GM12878 (cell line): ENCODE results near the gene LTB4R2. TPM values are rescaled to one million over a fixed set of nuclear protein-coding genes. Genes with fewer than 3 reads are reported as not detected.

ENCODE experiments used
- ATAC-seq: fragments of 200-7000 bp; cut with Tn5 transposase; 3 replicates; pipeline ENCODE4 v1.9.1; 2020; ENCODE audit warnings: mild to moderate bottlenecking, moderate library complexity
- BruUV-seq: library from RNA; stranded (reverse); fragments of 400-500 nt; replicated peaks from 2 replicates; lab custom pipeline; 2021; lab: Mats Ljungman, UMichigan
- CTCF ChIA-PET: fragments of 300-600 bp; sonication (Branson Sonifier 250); formaldehyde crosslinking; extraction: SDS; loops from one replicate; lab custom pipeline; 2021; ENCODE audit warnings: inconsistent platforms; lab: Yijun Ruan, JAX
- POLR2A ChIA-PET: fragments of 350-600 bp; formaldehyde crosslinking; extraction: SDS; loops from one replicate; lab custom pipeline; 2021; ENCODE audit warnings: inconsistent platforms; lab: Charles Lee
- RAD21 ChIA-PET: fragments of 300-600 bp; sonication (Branson Sonifier 250); formaldehyde crosslinking; loops from one replicate; lab custom pipeline; 2023; ENCODE audit warnings: antibody characterized with exemption; ENCODE audit not compliant: unreplicated experiment; lab: Charles Lee
- SMC1A ChIA-PET: fragments of 300-600 bp; sonication (Branson Sonifier 250); formaldehyde crosslinking; loops from one replicate; lab custom pipeline; 2023; ENCODE audit not compliant: unreplicated experiment, uncharacterized antibody; lab: Charles Lee
- DNase-seq: peaks from one replicate; pipeline ENCODE4 v3.0.0-alpha.2; 2011; ENCODE audit warnings: low read depth, low spot score
- FAIRE-seq: peaks from 3 replicates; lab custom pipeline; 2011; peaks lifted over from hg19 to GRCh38; lab: Jason Lieb, UNC
- H2AFZ ChIP-seq: 2 replicates; pipeline ENCODE4 v1.6.0; 2011; ENCODE audit warnings: low read depth, low read length, control low read depth; ENCODE audit not compliant: control insufficient read depth
- H3K27ac ChIP-seq: 2 replicates; pipeline ENCODE4 v1.5.1; 2011; ENCODE audit warnings: control low read depth; ENCODE audit not compliant: control insufficient read depth, insufficient read depth
- H3K27me3 ChIP-seq, 2 experiments: replicated peaks in 1 of 2; 2 replicates each; pipeline versions ENCODE4 v1.6.0 to v1.6.1; 2011; ENCODE audit warnings: low read length in 1 of 2; ENCODE audit not compliant: control insufficient read depth in 2 of 2, insufficient read depth in 2 of 2
- H3K36me3 ChIP-seq, 2 experiments: 2 replicates each; pipeline ENCODE4 v1.5.1; 2011; ENCODE audit warnings: low read length in 1 of 2; ENCODE audit not compliant: control insufficient read depth in 2 of 2, insufficient read depth in 2 of 2
- H3K4me1 ChIP-seq: 2 replicates; pipeline ENCODE4 v1.6.1; 2011; ENCODE audit warnings: mild to moderate bottlenecking, low read length, moderate library complexity, mixed read lengths; ENCODE audit not compliant: control insufficient read depth, insufficient read depth
- H3K4me2 ChIP-seq: 2 replicates; pipeline ENCODE4 v1.6.0; 2011; ENCODE audit warnings: control low read depth; ENCODE audit not compliant: control insufficient read depth, insufficient read depth
- H3K4me3 ChIP-seq: fragments of 200-600 bp; sonication (generic); 2 replicates; pipeline ENCODE4 v1.5.1; 2016
- H3K79me2 ChIP-seq: 2 replicates; pipeline ENCODE4 v1.6.0; 2011; ENCODE audit warnings: low read length; ENCODE audit not compliant: control insufficient read depth, insufficient read depth
- H3K9ac ChIP-seq: 2 replicates; pipeline ENCODE4 v1.8.0; 2011; ENCODE audit warnings: low read length, control low read depth, mixed read lengths; ENCODE audit not compliant: control insufficient read depth, insufficient read depth
- H3K9me3 ChIP-seq: replicated peaks from 3 replicates; pipeline ENCODE4 v1.5.1; 2011; ENCODE audit warnings: mild to moderate bottlenecking, low read length; ENCODE audit not compliant: control insufficient read depth, insufficient read depth
- H4K20me1 ChIP-seq: 2 replicates; pipeline ENCODE4 v1.6.0; 2011; ENCODE audit not compliant: control insufficient read depth, insufficient read depth
- CEBPZ ChIP-seq: fragments of 150-350 bp; IDR thresholded peaks from 2 replicates; pipeline ENCODE4 v1.6.1; 2016; ENCODE audit warnings: low read depth, low read length
- CREB1 ChIP-seq: IDR thresholded peaks from 2 replicates; pipeline ENCODE4 v1.6.1; 2012; ENCODE audit warnings: low read depth, mild to moderate bottlenecking, inconsistent platforms
- CUX1 ChIP-seq: IDR thresholded peaks from 2 replicates; pipeline ENCODE4 v1.6.1; 2012; ENCODE audit warnings: improper control_type of control experiment, low read depth, low read length; ENCODE audit not compliant: insufficient replicate concordance
- E4F1 ChIP-seq: fragments of 450-650 bp; IDR thresholded peaks from 2 replicates; pipeline ENCODE4 v1.6.1; 2018; ENCODE audit warnings: borderline replicate concordance, mild to moderate bottlenecking; ENCODE audit not compliant: partially characterized antibody
- EP300 ChIP-seq, 2 experiments: fragments of 150-350 bp in 1 of 2; IDR thresholded peaks; 2 replicates each; pipeline ENCODE4 v1.6.1; 2011 to 2012; ENCODE audit warnings: low read depth in 2 of 2, low read length in 2 of 2, borderline replicate concordance in 1 of 2, improper control_type of control experiment in 1 of 2, inconsistent platforms in 1 of 2; ENCODE audit not compliant: control insufficient read depth in 1 of 2
- KLF5 ChIP-seq: fragments of 450-650 bp; IDR thresholded peaks from 2 replicates; pipeline ENCODE4 v1.6.1; 2014; ENCODE audit warnings: mild to moderate bottlenecking; ENCODE audit not compliant: partially characterized antibody
- MYC ChIP-seq: IDR thresholded peaks from 2 replicates; pipeline ENCODE4 v1.6.1; 2011; ENCODE audit warnings: mild to moderate bottlenecking, low read length, moderate library complexity, inconsistent platforms; ENCODE audit not compliant: insufficient read depth, insufficient replicate concordance, insufficient read length, severe bottlenecking
- TARDBP ChIP-seq: IDR thresholded peaks from 2 replicates; pipeline ENCODE4 v1.6.1; 2016; ENCODE audit warnings: borderline replicate concordance
- TCF12 ChIP-seq: IDR thresholded peaks from 2 replicates; pipeline ENCODE4 v1.6.1; 2011; ENCODE audit warnings: low read depth, mild to moderate bottlenecking, low read length
- YBX1 ChIP-seq: fragments of 450-650 bp; IDR thresholded peaks from 2 replicates; pipeline ENCODE4 v1.6.1; 2016; ENCODE audit warnings: antibody characterized with exemption
- ZBED1 ChIP-seq: IDR thresholded peaks from 2 replicates; pipeline ENCODE4 v1.6.1; 2016; ENCODE audit warnings: borderline replicate concordance
- WGBS: methylation state at CpG from one replicate; pipeline ENCODE4 v1.1.6; 2016; ENCODE audit warnings: low lambda C conversion rate; ENCODE audit not compliant: insufficient replicate concordance, insufficient coverage; ENCODE audit errors: missing lambda C conversion rate; 5-methylcytosine and 5-hydroxymethylcytosine counted together
- in situ Hi-C: fragments of 300-500 bp; cut with MboI; formaldehyde crosslinking; loops from 9 replicates; pipeline ENCODE4 v1.14.3; 2018; ENCODE audit warnings: mixed read lengths
- intact Hi-C: fragments of 100-400 bp; cut with micrococcal nuclease; formaldehyde crosslinking; loops from one replicate; pipeline ENCODE4 v1.14.2; 2022; ENCODE audit not compliant: unreplicated experiment
- polyA plus RNA-seq, 11 experiments: library from polyadenylated mRNA; depleted of rRNA in 4 of 11; unstranded in 6 of 11; stranded (reverse) in 5 of 11; fragments of >200 nt; fragmentation: Nextera tagmentation in 4 of 11; fragmentation: Illumina TruSeq in 1 of 11; extraction: Ambion mirVana in 4 of 11; extraction: Trizol in 1 of 11; gene quantifications; 1 replicate in 1 of 11; 2 replicates in 10 of 11; pipeline versions ENCODE4 v1.2.1 to v1.2.3, GENCODE V29; 2011 to 2016; ENCODE audit warnings: inconsistent platforms in 2 of 11, missing spikeins in 2 of 11, low read depth in 1 of 11
- total RNA-seq, 4 experiments: library from RNA; depleted of rRNA in 3 of 4; stranded (reverse); fragments of >200 nt in 3 of 4; fragmentation: Illumina TruSeq in 1 of 4; extraction: Trizol in 1 of 4; gene quantifications; 2 replicates each; pipeline versions ENCODE4 v1.2.1 to v1.2.3, GENCODE V29; 2013 to 2021

Gene LTB4R2
- total and polyA plus RNA-seq, 10 of the 15 experiments (the other 5 are each of a cell fraction or from before 2014, with no cell fraction given): 0.06 to 16.0 (median 2.6) TPM

- FAIRE-seq: no peak
- Histone ChIP-seq H3K36me3 (peaks cover 13 to 37% of the 10 kb centered on the region in 2 experiments), H3K4me1 (peaks cover 19% of the 10 kb centered on the region), H2AFZ (no peak overlapping the region), H3K4me3 (no peak overlapping the region), H3K9me3 (no peaks in the 10 kb centered on the region), H3K27ac (no peak overlapping the region), H4K20me1 (no peaks in the 10 kb centered on the region), H3K79me2 (no peaks in the 10 kb centered on the region; the same call in 1 of the 2 replicates), H3K4me2 (no peak overlapping the region), H3K27me3 (no peaks in the 10 kb centered on the region), H3K9ac (no peak overlapping the region)
- in situ Hi-C loops: no loop called here
- ATAC-seq: no peak
- WGBS: 100% methylated on average over 3 of the region's 3 CpGs
- ChIA-PET CTCF (interaction anchor here (0.6 to 13.4 kb wide), 6 partner anchors 11 to 76 kb away, joined by 3 to 269 read pairs (median 9); partner anchors contain the start of genes CIDEB, MDP1, RABGGTA and TINF2), POLR2A (interaction anchor here (1.0 to 1.7 kb wide), 3 partner anchors 11 to 51 kb away, joined by 3 to 4 read pairs (median 3); no protein-coding TSS in a partner anchor), RAD21 (interaction anchor here (1.0 to 3.0 kb wide), 4 partner anchors 8 to 49 kb away, joined by 3 to 16 read pairs (median 10); partner anchors contain the start of genes CIDEB, DHRS1, NOP9 and TINF2), SMC1A (interaction anchor here (0.7 to 3.0 kb wide), 6 partner anchors 8 to 140 kb away, joined by 3 to 14 read pairs (median 6); partner anchors contain the start of genes DHRS1, NOP9, RABGGTA and TINF2)
- BruUV-seq: no TSS peak
- DNase-seq: no peak
- intact Hi-C loops: no loop called here
- TF ChIP-seq CUX1 (no peak), ZBED1 (no peak), CEBPZ (no peak), YBX1 (no peak), E4F1 (no peak), EP300 (IDR thresholded peaks at IDR 0.05; ENCODE audit: borderline replicate concordance in 1 of 2, control insufficient read depth in 1 of 2, low read depth in 2 of 2, low read length in 2 of 2) (no peak), TARDBP (no peak), TCF12 (no peak), CREB1 (no peak), MYC (no peak), KLF5 (no peak)
Measured at GRCh38 chr14:24291446-24292117, 18.4 kb upstream of the LTB4R2 start.
